Tibial nerve (tissue), 4 donors: ENCODE measurements around the gene MRPS9.

Experiments used
- EP300 ChIP-seq, 2 donors: sonication (generic); formaldehyde crosslinking; IDR thresholded peaks; one replicate each; pipeline ENCODE4 v1.6.1; 2017; ENCODE audit warnings: antibody characterized with exemption in 2 of 2, mild to moderate bottlenecking in 1 of 2
- POLR2A ChIP-seq, 2 donors: fragments of 450-650 bp; IDR thresholded peaks; one replicate each; pipeline ENCODE4 v1.6.1; 2017; ENCODE audit warnings: antibody characterized with exemption in 2 of 2, mild to moderate bottlenecking in 2 of 2, moderate library complexity in 2 of 2
- TF ChIP-seq, protein P1 (sequence below), 5 experiments: fragments of 200-600 bp in 3 of 5; fragments of 450-650 bp in 2 of 5; sonication (generic) in 3 of 5; IDR thresholded peaks; one replicate each; pipeline ENCODE4 v1.5.1; 2016 to 2019; ENCODE audit warnings: antibody characterized with exemption in 5 of 5, mild to moderate bottlenecking in 3 of 5, moderate library complexity in 2 of 5

DNA sequence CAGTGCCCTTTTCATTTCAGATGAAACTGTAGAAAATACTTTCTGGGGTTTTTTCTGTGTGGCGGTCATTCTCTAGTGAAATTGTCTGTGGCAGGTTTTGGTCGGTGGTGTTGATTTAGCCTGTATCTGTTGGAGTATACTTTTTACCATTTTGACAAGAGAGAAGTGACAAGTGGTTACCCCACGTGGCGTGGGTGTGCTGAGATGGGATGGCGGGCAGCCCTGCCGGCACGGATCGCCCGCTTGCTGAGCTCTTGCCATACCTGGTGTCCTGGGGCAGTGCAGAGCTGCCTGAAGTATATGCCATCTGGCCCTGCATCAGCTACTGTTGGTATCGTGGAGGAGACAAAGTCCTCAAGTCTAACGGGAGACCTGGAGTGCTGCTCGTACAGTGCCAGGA, 64.1 kb downstream of the MRPS9 start:
- TF ChIP-seq POLR2A (IDR thresholded peaks at IDR 0.05) (no peak), EP300 (IDR thresholded peaks at IDR 0.05) (no peak)
- TF ChIP-seq, protein P1, sequence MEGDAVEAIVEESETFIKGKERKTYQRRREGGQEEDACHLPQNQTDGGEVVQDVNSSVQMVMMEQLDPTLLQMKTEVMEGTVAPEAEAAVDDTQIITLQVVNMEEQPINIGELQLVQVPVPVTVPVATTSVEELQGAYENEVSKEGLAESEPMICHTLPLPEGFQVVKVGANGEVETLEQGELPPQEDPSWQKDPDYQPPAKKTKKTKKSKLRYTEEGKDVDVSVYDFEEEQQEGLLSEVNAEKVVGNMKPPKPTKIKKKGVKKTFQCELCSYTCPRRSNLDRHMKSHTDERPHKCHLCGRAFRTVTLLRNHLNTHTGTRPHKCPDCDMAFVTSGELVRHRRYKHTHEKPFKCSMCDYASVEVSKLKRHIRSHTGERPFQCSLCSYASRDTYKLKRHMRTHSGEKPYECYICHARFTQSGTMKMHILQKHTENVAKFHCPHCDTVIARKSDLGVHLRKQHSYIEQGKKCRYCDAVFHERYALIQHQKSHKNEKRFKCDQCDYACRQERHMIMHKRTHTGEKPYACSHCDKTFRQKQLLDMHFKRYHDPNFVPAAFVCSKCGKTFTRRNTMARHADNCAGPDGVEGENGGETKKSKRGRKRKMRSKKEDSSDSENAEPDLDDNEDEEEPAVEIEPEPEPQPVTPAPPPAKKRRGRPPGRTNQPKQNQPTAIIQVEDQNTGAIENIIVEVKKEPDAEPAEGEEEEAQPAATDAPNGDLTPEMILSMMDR (IDR thresholded peaks at IDR 0.05), result no peak
